ENCODE results near the gene MARS1. TPM values are rescaled to one million over a fixed set of nuclear protein-coding genes. Genes with fewer than 3 reads are reported as not detected.

MARS1 gene
- total and polyA plus RNA-seq, 8 donors, result 35.1 to 1,821 (median 61.7) TPM

DNA sequence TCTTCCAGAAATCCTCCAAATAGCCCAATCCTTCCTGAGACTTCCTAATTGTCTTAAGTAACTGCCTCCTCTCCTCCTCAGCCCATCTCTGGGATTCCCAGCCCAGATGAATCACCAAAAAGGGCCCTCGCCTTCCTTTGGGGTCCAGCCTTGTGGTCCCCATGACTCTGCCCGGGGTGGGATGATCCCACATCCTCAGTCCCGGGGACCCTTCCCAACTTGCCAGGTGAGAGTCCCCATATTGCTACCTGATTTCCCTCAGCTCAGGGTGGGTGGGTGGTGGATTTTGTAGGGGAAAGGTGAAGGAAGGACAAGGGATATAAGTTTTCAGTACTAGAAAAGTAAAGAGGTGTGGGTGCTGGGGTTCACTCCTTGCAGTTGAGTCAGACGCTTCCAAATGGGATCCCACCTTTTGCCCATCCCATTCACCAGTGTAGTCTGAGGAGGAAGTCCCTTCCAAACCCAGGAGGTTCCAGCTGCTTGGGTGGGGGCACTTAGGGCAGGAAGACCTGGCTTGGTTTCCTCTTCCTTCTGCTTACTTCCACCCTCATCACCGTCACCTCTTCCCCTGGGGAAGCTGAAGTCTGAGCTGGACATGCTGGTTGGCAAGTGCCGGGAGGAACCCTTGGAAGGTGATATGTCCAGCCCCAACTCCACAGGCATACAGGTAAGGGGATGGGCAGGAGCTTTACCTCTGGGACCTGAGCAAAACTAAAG lies 22.7 kb upstream of the MARS1 start:
- Histone ChIP-seq H3K27ac (no peak overlapping the region), H3K27me3 (peaks cover 0 to 51% (median 13%) of the 10 kb centered on the region in 3 donors), H3K9me3 (no peaks in the 10 kb centered on the region), H3K4me1 (peaks cover 26 to 31% (median 29%) of the 10 kb centered on the region in 4 donors), H3K4me3 (no peak overlapping the region), H3K36me3 (peaks cover 0 to 14% (median 1%) of the 10 kb centered on the region in 4 donors)
- intact Hi-C loops (cut with DNase I; ENCODE audit: low total_unique reads), result no loop called here
- TF ChIP-seq EP300 (IDR thresholded peaks at IDR 0.05), result no peak
- TF ChIP-seq, protein P1, sequence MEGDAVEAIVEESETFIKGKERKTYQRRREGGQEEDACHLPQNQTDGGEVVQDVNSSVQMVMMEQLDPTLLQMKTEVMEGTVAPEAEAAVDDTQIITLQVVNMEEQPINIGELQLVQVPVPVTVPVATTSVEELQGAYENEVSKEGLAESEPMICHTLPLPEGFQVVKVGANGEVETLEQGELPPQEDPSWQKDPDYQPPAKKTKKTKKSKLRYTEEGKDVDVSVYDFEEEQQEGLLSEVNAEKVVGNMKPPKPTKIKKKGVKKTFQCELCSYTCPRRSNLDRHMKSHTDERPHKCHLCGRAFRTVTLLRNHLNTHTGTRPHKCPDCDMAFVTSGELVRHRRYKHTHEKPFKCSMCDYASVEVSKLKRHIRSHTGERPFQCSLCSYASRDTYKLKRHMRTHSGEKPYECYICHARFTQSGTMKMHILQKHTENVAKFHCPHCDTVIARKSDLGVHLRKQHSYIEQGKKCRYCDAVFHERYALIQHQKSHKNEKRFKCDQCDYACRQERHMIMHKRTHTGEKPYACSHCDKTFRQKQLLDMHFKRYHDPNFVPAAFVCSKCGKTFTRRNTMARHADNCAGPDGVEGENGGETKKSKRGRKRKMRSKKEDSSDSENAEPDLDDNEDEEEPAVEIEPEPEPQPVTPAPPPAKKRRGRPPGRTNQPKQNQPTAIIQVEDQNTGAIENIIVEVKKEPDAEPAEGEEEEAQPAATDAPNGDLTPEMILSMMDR (IDR thresholded peaks at IDR 0.05), result no peak
- no peak for TF ChIP-seq POLR2AphosphoS5 (IDR thresholded peaks at IDR 0.05)
- no peak for TF ChIP-seq POLR2A (IDR thresholded peaks at IDR 0.05)
- 82 to 89% (median 83%) methylated on average over 6 of the region's 6 CpGs for WGBS, 5 donors
- DNase-seq, result no peak

DNA sequence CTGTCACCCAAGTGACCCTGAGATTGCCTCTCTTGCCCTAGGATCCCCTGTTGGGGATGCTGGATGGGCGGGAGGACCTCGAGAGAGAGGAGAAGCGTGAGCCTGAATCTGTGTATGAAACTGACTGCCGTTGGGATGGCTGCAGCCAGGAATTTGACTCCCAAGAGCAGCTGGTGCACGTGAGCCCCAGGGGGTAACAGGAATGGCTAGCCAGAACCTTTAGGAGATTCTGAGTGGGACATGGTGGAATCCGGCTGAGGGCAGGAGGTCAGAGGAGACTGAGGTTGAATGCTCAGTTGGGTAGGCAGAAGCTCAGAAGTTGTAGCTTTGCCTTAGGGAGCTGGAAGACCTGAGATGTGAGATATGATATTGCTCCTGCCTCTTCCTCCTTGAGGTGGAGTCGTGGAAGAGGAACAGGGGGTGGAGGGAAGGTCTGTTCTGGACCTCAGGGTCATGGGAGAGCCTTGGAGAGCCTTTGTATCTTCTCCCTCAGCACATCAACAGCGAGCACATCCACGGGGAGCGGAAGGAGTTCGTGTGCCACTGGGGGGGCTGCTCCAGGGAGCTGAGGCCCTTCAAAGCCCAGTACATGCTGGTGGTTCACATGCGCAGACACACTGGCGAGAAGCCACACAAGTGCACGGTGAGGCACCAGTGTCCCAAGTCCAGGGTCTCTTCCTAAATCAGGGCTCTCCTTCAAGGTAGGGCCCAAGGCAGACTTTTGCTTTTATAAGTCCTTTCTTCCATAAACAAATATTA lies 21.9 kb upstream of the MARS1 start:
- WGBS, 5 donors, result 72 to 80% (median 76%) methylated on average over 13 to 14 of the region's 14 CpGs

DNA sequence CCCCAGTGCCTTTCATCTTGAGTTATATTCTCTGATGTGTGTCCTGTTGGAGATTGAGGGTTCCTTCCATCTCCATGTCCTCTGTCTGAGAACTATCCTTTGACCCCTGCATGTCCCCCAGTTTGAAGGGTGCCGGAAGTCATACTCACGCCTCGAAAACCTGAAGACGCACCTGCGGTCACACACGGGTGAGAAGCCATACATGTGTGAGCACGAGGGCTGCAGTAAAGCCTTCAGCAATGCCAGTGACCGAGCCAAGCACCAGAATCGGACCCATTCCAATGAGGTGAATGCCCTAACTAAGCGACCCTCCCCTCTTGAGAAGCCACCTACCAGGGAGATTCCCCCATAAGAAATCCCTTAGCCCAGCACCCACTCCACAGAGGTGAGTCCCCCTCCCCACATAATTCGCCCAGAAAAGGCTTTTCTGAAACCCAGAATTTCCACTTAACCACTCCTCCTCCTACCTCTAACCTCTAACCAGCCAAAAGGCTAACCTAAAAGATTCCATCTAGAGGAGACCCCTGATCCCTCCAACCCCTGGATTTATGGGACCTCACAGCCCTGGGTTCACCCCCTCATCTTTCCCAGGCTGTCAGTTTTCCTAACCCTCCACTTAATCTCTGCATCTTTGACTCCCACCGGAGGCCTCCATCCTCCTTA lies 20.5 kb upstream of the MARS1 start:
- peaks cover 0 to 50% (median 4%) of the 10 kb centered on the region in 3 donors for H3K27me3 ChIP-seq
- no peak for TF ChIP-seq POLR2A (IDR thresholded peaks at IDR 0.05)
- TF ChIP-seq, protein P1 (IDR thresholded peaks at IDR 0.05), result no peak
- peaks cover 6 to 10% (median 7%) of the 10 kb centered on the region in 4 donors for H3K4me1 ChIP-seq
- no peaks in the 10 kb centered on the region for H3K9me3 ChIP-seq
- WGBS, 5 donors, result 83 to 88% (median 87%) methylated on average over 11 to 12 of the region's 12 CpGs
- DNase-seq, result no peak
- no peak overlapping the region for H3K4me3 ChIP-seq
- intact Hi-C loops (cut with DNase I; ENCODE audit: low total_unique reads), result no loop called here
- H3K27ac ChIP-seq, result no peak overlapping the region
- H3K36me3 ChIP-seq, result peaks cover 0 to 18% (median 7%) of the 10 kb centered on the region in 4 donors

More for the DNA sequence above, 21.9 kb upstream of the MARS1 start:
- peaks cover 0 to 51% (median 11%) of the 10 kb centered on the region in 3 donors for H3K27me3 ChIP-seq
- no peak for TF ChIP-seq POLR2AphosphoS5 (IDR thresholded peaks at IDR 0.05)
- TF ChIP-seq, protein P1 (IDR thresholded peaks at IDR 0.05), result no peak
- TF ChIP-seq EP300 (IDR thresholded peaks at IDR 0.05), result no peak
- TF ChIP-seq POLR2A (IDR thresholded peaks at IDR 0.05), result no peak
- no peak overlapping the region for H3K4me3 ChIP-seq
- peaks cover 18 to 24% (median 21%) of the 10 kb centered on the region in 4 donors for H3K4me1 ChIP-seq
- intact Hi-C loops (cut with DNase I; ENCODE audit: low total_unique reads), result no loop called here
- peaks cover 0 to 18% (median 5%) of the 10 kb centered on the region in 4 donors for H3K36me3 ChIP-seq
- no peak for DNase-seq
- H3K9me3 ChIP-seq, result no peaks in the 10 kb centered on the region
- H3K27ac ChIP-seq, result no peak overlapping the region

DNA sequence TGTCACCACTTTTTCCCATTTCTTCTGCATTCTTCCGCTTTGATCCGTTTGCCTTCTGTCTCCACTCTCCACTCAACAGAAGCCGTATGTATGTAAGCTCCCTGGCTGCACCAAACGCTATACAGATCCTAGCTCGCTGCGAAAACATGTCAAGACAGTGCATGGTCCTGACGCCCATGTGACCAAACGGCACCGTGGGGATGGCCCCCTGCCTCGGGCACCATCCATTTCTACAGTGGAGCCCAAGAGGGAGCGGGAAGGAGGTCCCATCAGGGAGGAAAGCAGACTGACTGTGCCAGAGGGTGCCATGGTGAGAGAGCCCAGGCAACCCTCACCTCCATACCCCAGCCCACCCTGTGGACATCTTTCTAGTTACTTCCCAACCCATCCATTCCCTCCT lies 20.0 kb upstream of the MARS1 start:
- TF ChIP-seq POLR2AphosphoS5 (IDR thresholded peaks at IDR 0.05) (no peak), EP300 (IDR thresholded peaks at IDR 0.05) (no peak), POLR2A (IDR thresholded peaks at IDR 0.05) (no peak)
- TF ChIP-seq, protein P1 (IDR thresholded peaks at IDR 0.05), result no peak
- 81 to 86% (median 84%) methylated on average over 8 to 11 of the region's 11 CpGs for WGBS, 5 donors
- Histone ChIP-seq H3K4me3 (no peak overlapping the region), H3K36me3 (peaks cover 0 to 18% (median 7%) of the 10 kb centered on the region in 4 donors), H3K27me3 (peaks cover 0 to 55% (median 4%) of the 10 kb centered on the region in 3 donors), H3K9me3 (no peaks in the 10 kb centered on the region), H3K27ac (no peak overlapping the region), H3K4me1 (peaks cover under 1 to 4% (median 1%) of the 10 kb centered on the region in 4 donors)
- no peak for DNase-seq
- intact Hi-C loops (cut with DNase I; ENCODE audit: low total_unique reads), result no loop called here

All from stomach (tissue), 9 donors.